ENCODE data around the gene AADAT.

GRCh38 chr4:170049766-170050165 lies 40.0 kb downstream of the AADAT start:
- no peak for TF ChIP-seq CTCF (IDR thresholded peaks at IDR 0.05)
- TF ChIP-seq POLR2A (IDR thresholded peaks at IDR 0.05): no peak
